ENCODE results near the gene ANKS3.
"Not testable (repeated sequence)": the region's sequence is repeated elsewhere in the genome, so short reads cannot be mapped to it uniquely, and the experiment has no call there.

The ANKS3 gene

GRCh38 chr16:4747906-4748681, 14.0 kb upstream of the ANKS3 start:
- Histone ChIP-seq H3K9me3 (ENCODE audit: control insufficient read depth, insufficient read depth, low read length) (no peaks in the 10 kb centered on the region), H3K4me1 (ENCODE audit: insufficient read depth, low read length) (peaks cover 15% of the 10 kb centered on the region; the same call in 1 of the 2 replicates), H3K9ac (ENCODE audit: low read depth, low read length) (no peak overlapping the region), H3K36me3 (ENCODE audit: insufficient read depth, low read length) (peaks cover 4% of the 10 kb centered on the region; the same call in 1 of the 2 replicates)

GRCh38 chr16:4746991-4747574, 13.0 kb upstream of the ANKS3 start:
- peaks cover 22% of the 10 kb centered on the region for H3K4me1 ChIP-seq (ENCODE audit: insufficient read depth, low read length)
- H3K9ac ChIP-seq (ENCODE audit: low read depth, low read length) = no peak overlapping the region
- no peaks in the 10 kb centered on the region for H3K9me3 ChIP-seq (ENCODE audit: control insufficient read depth, insufficient read depth, low read length)
- peaks cover 4% of the 10 kb centered on the region; the same call in 1 of the 2 replicates for H3K36me3 ChIP-seq (ENCODE audit: insufficient read depth, low read length)

GRCh38 chr16:4746215-4746614, 12.1 kb upstream of the ANKS3 start:
- peaks cover 22% of the 10 kb centered on the region for H3K4me1 ChIP-seq (ENCODE audit: insufficient read depth, low read length)
- H3K9ac ChIP-seq (ENCODE audit: low read depth, low read length) = no peak overlapping the region
- H3K36me3 ChIP-seq (ENCODE audit: insufficient read depth, low read length) = peaks cover 4% of the 10 kb centered on the region; the same call in 1 of the 2 replicates
- H3K9me3 ChIP-seq (ENCODE audit: control insufficient read depth, insufficient read depth, low read length) = no peaks in the 10 kb centered on the region

GRCh38 chr16:4745274-4745569, 11.2 kb upstream of the ANKS3 start:
- no peaks in the 10 kb centered on the region for H3K9me3 ChIP-seq (ENCODE audit: control insufficient read depth, insufficient read depth, low read length)
- H3K4me1 ChIP-seq (ENCODE audit: insufficient read depth, low read length) = peaks cover 22% of the 10 kb centered on the region
- H3K36me3 ChIP-seq (ENCODE audit: insufficient read depth, low read length) = no peaks in the 10 kb centered on the region
- H3K9ac ChIP-seq (ENCODE audit: low read depth, low read length) = no peak overlapping the region

GRCh38 chr16:4744555-4745273, 10.6 kb upstream of the ANKS3 start:
- Histone ChIP-seq H3K9me3 (ENCODE audit: control insufficient read depth, insufficient read depth, low read length) (no peaks in the 10 kb centered on the region), H3K9ac (ENCODE audit: low read depth, low read length) (no peak overlapping the region), H3K4me1 (ENCODE audit: insufficient read depth, low read length) (peaks cover 22% of the 10 kb centered on the region), H3K36me3 (ENCODE audit: insufficient read depth, low read length) (no peaks in the 10 kb centered on the region)

GRCh38 chr16:4743226-4743878, 9.3 kb upstream of the ANKS3 start:
- peaks cover 22% of the 10 kb centered on the region for H3K4me1 ChIP-seq (ENCODE audit: insufficient read depth, low read length)
- peak overlapping the region; percentile 43 for H3K9ac ChIP-seq (ENCODE audit: low read depth, low read length)
- H3K36me3 ChIP-seq (ENCODE audit: insufficient read depth, low read length) = no peaks in the 10 kb centered on the region

GRCh38 chr16:4738370-4738769, 4.3 kb upstream of the ANKS3 start:
- H3K9ac ChIP-seq (ENCODE audit: low read depth, low read length); H3K36me3 ChIP-seq (ENCODE audit: insufficient read depth, low read length); H3K4me1 ChIP-seq (ENCODE audit: insufficient read depth, low read length); H3K9me3 ChIP-seq (ENCODE audit: control insufficient read depth, insufficient read depth, low read length): not testable (repeated sequence)

More at GRCh38 chr16:4743226-4743878, 9.3 kb upstream of the ANKS3 start:
- H3K9me3 ChIP-seq (ENCODE audit: control insufficient read depth, insufficient read depth, low read length) = no peaks in the 10 kb centered on the region

- Histone ChIP-seq H3K9me3 (ENCODE audit: control insufficient read depth, insufficient read depth, low read length) (no peaks in the 10 kb centered on the region), H3K4me1 (ENCODE audit: insufficient read depth, low read length) (peaks cover 2% of the 10 kb centered on the region; the same call in 1 of the 2 replicates), H3K9ac (ENCODE audit: low read depth, low read length) (no peak overlapping the region), H3K36me3 (ENCODE audit: insufficient read depth, low read length) (no peaks in the 10 kb centered on the region)
Measured at GRCh38 chr16:4737545-4737944, 3.5 kb upstream of the ANKS3 start.

GRCh38 chr16:4736546-4736945, 2.5 kb upstream of the ANKS3 start:
- no peaks in the 10 kb centered on the region for H3K9me3 ChIP-seq (ENCODE audit: control insufficient read depth, insufficient read depth, low read length)
- H3K9ac ChIP-seq (ENCODE audit: low read depth, low read length) = no peak overlapping the region
- no peaks in the 10 kb centered on the region; the same call in 1 of the 2 replicates for H3K4me1 ChIP-seq (ENCODE audit: insufficient read depth, low read length)
- no peaks in the 10 kb centered on the region for H3K36me3 ChIP-seq (ENCODE audit: insufficient read depth, low read length)

GRCh38 chr16:4734730-4735535, 862 bp upstream of the ANKS3 start:
- 0 out of 2 replicates have a peak, but pooled peaks cover 4% of the 10 kb centered on the region for H3K36me3 ChIP-seq (ENCODE audit: insufficient read depth, low read length)
- H3K4me1 ChIP-seq (ENCODE audit: insufficient read depth, low read length) = no peaks in the 10 kb centered on the region

GRCh38 chr16:4733747-4734062, 366 bp downstream of the ANKS3 start:
- H3K9me3 ChIP-seq (ENCODE audit: control insufficient read depth, insufficient read depth, low read length) = no peaks in the 10 kb centered on the region
- H3K36me3 ChIP-seq (ENCODE audit: insufficient read depth, low read length) = peaks cover 8% of the 10 kb centered on the region
- H3K4me1 ChIP-seq (ENCODE audit: insufficient read depth, low read length) = no peaks in the 10 kb centered on the region
- H3K9ac ChIP-seq (ENCODE audit: low read depth, low read length) = peak overlapping the region; percentile 96

More at GRCh38 chr16:4734730-4735535, 862 bp upstream of the ANKS3 start:
- Histone ChIP-seq H3K9ac (ENCODE audit: low read depth, low read length) (peak overlapping the region; percentile 96), H3K9me3 (ENCODE audit: control insufficient read depth, insufficient read depth, low read length) (no peaks in the 10 kb centered on the region)

- Histone ChIP-seq H3K36me3 (ENCODE audit: insufficient read depth, low read length) (peaks cover 9% of the 10 kb centered on the region), H3K9me3 (ENCODE audit: control insufficient read depth, insufficient read depth, low read length) (no peaks in the 10 kb centered on the region), H3K4me1 (ENCODE audit: insufficient read depth, low read length) (no peaks in the 10 kb centered on the region), H3K9ac (ENCODE audit: low read depth, low read length) (peak overlapping the region; percentile 96)
Measured at GRCh38 chr16:4733211-4733742, 794 bp downstream of the ANKS3 start.

- Histone ChIP-seq H3K36me3 (ENCODE audit: insufficient read depth, low read length) (peaks cover 16% of the 10 kb centered on the region), H3K9me3 (ENCODE audit: control insufficient read depth, insufficient read depth, low read length) (no peaks in the 10 kb centered on the region), H3K4me1 (ENCODE audit: insufficient read depth, low read length) (no peaks in the 10 kb centered on the region), H3K9ac (ENCODE audit: low read depth, low read length) (no peak overlapping the region)
Measured at GRCh38 chr16:4729876-4730275, 4.2 kb downstream of the ANKS3 start.

GRCh38 chr16:4728676-4729075, 5.4 kb downstream of the ANKS3 start:
- Histone ChIP-seq H3K9ac (ENCODE audit: low read depth, low read length) (no peak overlapping the region), H3K9me3 (ENCODE audit: control insufficient read depth, insufficient read depth, low read length) (no peaks in the 10 kb centered on the region), H3K4me1 (ENCODE audit: insufficient read depth, low read length) (no peaks in the 10 kb centered on the region), H3K36me3 (ENCODE audit: insufficient read depth, low read length) (peaks cover 18% of the 10 kb centered on the region)

All from ES-I3 (cell line).